ENCODE measurements around the gene WDHD1.

GRCh38 chr14:55026441-55026792, 482 bp downstream of the WDHD1 start:
- TF ChIP-seq CTCF (optimal IDR thresholded peaks at IDR 0.05 in 1 of 3, IDR thresholded peaks at IDR 0.05 in 1 of 3, conservative IDR thresholded peaks at IDR 0.05 in 1 of 3; ENCODE audit: extremely low read depth in 1 of 3, insufficient read depth in 2 of 3, low read length in 3 of 3) (no peak), EZH2 (IDR thresholded peaks at IDR 0.05; ENCODE audit: low read length) (no peak)
